GM12873 (cell line): ENCODE measurements around the gene ZDHHC11B.

Experiments
- CTCF ChIP-seq: IDR thresholded peaks from 2 replicates; pipeline ENCODE4 v1.5.1; 2012; ENCODE audit warnings: low read depth, mild to moderate bottlenecking, moderate library complexity, low read length, control low read depth; ENCODE audit not compliant: insufficient read depth; ENCODE audit errors: missing control alignments

The ZDHHC11B gene

GRCh38 chr5:759111-759751 lies 25.3 kb downstream of the ZDHHC11B start:
- no peak for TF ChIP-seq CTCF

DNA sequence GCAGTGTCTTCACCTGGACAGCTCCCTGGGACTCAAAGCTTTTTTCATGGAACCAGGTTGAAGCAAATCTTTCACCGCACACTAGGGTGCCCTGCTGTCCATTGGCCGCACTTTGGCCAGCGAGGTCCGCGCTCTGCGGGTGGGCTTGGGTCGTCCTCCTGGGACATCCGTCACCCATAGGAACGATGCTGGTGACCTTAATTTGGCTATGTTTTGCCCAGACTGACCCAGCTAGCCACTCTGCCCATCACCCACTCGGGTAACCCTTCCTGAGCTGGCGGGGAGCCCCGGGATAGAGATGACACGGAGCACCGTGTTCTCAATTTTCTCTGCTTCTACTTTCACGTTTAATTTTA lies 25.9 kb downstream of the ZDHHC11B start:
- no peak for TF ChIP-seq CTCF

DNA sequence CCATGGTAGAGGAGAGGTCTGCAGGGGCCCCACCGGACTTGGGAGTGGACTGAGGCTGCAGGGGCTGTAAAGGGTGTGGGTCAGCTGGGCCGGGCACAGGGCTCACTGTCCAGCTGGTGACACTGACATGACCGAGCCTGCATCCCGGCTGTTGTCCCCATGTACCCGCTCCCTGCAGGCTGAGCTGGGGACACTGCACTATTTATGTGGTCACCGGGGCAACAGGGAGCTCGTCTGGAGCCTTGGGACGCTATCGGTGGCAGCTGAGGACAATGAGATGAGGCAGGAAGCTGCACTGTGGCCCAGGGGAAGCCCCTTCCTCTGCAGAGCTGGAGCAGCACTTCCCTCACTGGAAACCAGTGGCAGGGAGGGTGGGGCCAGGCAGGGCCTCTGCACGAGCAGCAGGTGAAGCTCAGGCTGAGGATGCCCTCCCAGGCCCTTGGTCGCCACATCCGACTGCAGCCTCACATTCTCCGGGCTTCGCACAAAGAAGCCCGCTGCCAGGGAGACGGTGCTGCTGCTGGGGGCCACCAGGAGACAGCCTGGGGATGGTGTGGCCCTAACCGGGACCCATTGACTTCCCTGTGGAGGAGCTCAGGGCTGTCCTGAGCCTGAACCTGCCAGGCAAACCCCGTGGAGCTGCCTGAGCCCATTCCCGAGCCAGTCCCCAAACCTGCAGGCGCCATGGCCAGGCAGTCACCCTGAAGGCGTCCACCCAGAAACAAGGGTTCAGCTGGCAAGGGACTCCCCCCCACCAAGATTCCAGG lies 26.4 kb downstream of the ZDHHC11B start:
- no peak for TF ChIP-seq CTCF

DNA sequence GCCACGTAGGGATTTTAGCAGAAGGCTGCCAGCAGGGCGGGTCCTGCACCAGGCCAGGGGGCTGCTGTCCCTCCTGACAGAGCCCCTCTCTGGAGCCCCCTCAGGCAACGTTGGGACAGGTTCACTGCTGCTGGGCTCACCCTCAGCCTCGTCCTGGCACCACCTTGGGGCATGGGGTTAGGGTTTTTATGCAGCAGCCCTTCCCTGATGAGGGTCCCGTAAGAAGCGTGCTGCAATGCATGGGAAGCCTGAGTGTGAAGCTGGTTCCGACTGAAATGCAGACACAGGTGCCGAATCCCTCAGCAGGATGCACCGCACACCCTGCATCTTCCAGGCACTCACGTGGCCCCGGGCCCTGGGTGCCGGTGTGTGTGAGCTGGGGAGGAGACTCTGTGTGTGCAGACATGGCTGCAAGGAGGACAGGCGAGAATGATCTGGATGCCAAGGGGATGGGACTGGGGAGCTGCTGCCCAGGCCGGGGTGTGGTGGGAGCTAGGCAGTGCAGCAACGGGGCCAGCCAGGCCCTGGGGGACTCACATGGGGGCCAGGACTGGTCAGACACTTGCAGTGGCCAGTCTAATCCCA lies 27.1 kb downstream of the ZDHHC11B start:
- no peak for TF ChIP-seq CTCF

- TF ChIP-seq CTCF, result no peak
These were observed 27.6 kb downstream of the ZDHHC11B start for GRCh38 chr5:756865-757345.

- TF ChIP-seq CTCF, result no peak
These were observed 28.4 kb downstream of the ZDHHC11B start for GRCh38 chr5:756171-756570.

DNA sequence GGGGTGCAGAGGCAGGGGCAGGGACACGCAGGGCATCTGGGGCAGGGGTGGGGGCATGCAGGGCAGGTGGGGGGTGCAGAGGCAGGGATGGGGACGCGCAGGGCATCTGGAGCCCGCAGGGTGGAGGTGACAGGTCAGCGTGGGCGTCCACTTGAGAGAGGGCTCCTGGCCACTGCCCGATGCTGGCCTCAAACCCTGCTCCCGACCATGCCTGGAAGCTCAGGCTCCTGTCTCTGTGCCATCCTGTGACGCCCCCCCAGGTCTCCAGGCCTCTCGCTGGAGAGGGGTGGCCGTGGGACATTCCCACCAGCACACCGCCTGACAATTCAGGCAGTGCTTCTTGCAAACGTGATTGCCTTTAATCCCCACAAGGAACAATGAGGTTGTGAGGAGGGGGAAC lies 33.0 kb downstream of the ZDHHC11B start:
- no peak for TF ChIP-seq CTCF
